GM12878 (cell line): Measurements from ENCODE around the gene C1orf21. TPM values are rescaled to one million over a fixed set of nuclear protein-coding genes. Genes with fewer than 3 reads are reported as not detected.

Source experiments
- ATAC-seq: fragments of 200-7000 bp; cut with Tn5 transposase; 3 replicates; pipeline ENCODE4 v1.9.1; 2020; ENCODE audit warnings: mild to moderate bottlenecking, moderate library complexity
- BruUV-seq: library from RNA; stranded (reverse); fragments of 400-500 nt; replicated peaks from 2 replicates; lab custom pipeline; 2021; lab: Mats Ljungman, UMichigan
- CTCF ChIA-PET: fragments of 300-600 bp; sonication (Branson Sonifier 250); formaldehyde crosslinking; extraction: SDS; loops from one replicate; lab custom pipeline; 2021; ENCODE audit warnings: inconsistent platforms; lab: Yijun Ruan, JAX
- POLR2A ChIA-PET: fragments of 350-600 bp; formaldehyde crosslinking; extraction: SDS; loops from one replicate; lab custom pipeline; 2021; ENCODE audit warnings: inconsistent platforms; lab: Charles Lee
- RAD21 ChIA-PET: fragments of 300-600 bp; sonication (Branson Sonifier 250); formaldehyde crosslinking; loops from one replicate; lab custom pipeline; 2023; ENCODE audit warnings: antibody characterized with exemption; ENCODE audit not compliant: unreplicated experiment; lab: Charles Lee
- SMC1A ChIA-PET: fragments of 300-600 bp; sonication (Branson Sonifier 250); formaldehyde crosslinking; loops from one replicate; lab custom pipeline; 2023; ENCODE audit not compliant: unreplicated experiment, uncharacterized antibody; lab: Charles Lee
- DNase-seq: peaks from one replicate; pipeline ENCODE4 v3.0.0-alpha.2; 2011; ENCODE audit warnings: low read depth, low spot score
- FAIRE-seq: peaks from 3 replicates; lab custom pipeline; 2011; peaks lifted over from hg19 to GRCh38; lab: Jason Lieb, UNC
- H2AFZ ChIP-seq: 2 replicates; pipeline ENCODE4 v1.6.0; 2011; ENCODE audit warnings: low read depth, low read length, control low read depth; ENCODE audit not compliant: control insufficient read depth
- H3K27ac ChIP-seq: 2 replicates; pipeline ENCODE4 v1.5.1; 2011; ENCODE audit warnings: control low read depth; ENCODE audit not compliant: control insufficient read depth, insufficient read depth
- H3K27me3 ChIP-seq, 2 experiments: replicated peaks in 1 of 2; 2 replicates each; pipeline versions ENCODE4 v1.6.0 to v1.6.1; 2011; ENCODE audit warnings: low read length in 1 of 2; ENCODE audit not compliant: control insufficient read depth in 2 of 2, insufficient read depth in 2 of 2
- H3K36me3 ChIP-seq, 2 experiments: 2 replicates each; pipeline ENCODE4 v1.5.1; 2011; ENCODE audit warnings: low read length in 1 of 2; ENCODE audit not compliant: control insufficient read depth in 2 of 2, insufficient read depth in 2 of 2
- H3K4me1 ChIP-seq: 2 replicates; pipeline ENCODE4 v1.6.1; 2011; ENCODE audit warnings: mild to moderate bottlenecking, low read length, moderate library complexity, mixed read lengths; ENCODE audit not compliant: control insufficient read depth, insufficient read depth
- H3K4me2 ChIP-seq: 2 replicates; pipeline ENCODE4 v1.6.0; 2011; ENCODE audit warnings: control low read depth; ENCODE audit not compliant: control insufficient read depth, insufficient read depth
- H3K4me3 ChIP-seq: fragments of 200-600 bp; sonication (generic); 2 replicates; pipeline ENCODE4 v1.5.1; 2016
- H3K79me2 ChIP-seq: 2 replicates; pipeline ENCODE4 v1.6.0; 2011; ENCODE audit warnings: low read length; ENCODE audit not compliant: control insufficient read depth, insufficient read depth
- H3K9ac ChIP-seq: 2 replicates; pipeline ENCODE4 v1.8.0; 2011; ENCODE audit warnings: low read length, control low read depth, mixed read lengths; ENCODE audit not compliant: control insufficient read depth, insufficient read depth
- H3K9me3 ChIP-seq: replicated peaks from 3 replicates; pipeline ENCODE4 v1.5.1; 2011; ENCODE audit warnings: mild to moderate bottlenecking, low read length; ENCODE audit not compliant: control insufficient read depth, insufficient read depth
- H4K20me1 ChIP-seq: 2 replicates; pipeline ENCODE4 v1.6.0; 2011; ENCODE audit not compliant: control insufficient read depth, insufficient read depth
- CBFB ChIP-seq: IDR thresholded peaks from 2 replicates; pipeline ENCODE4 v1.6.1; 2016; ENCODE audit warnings: antibody characterized with exemption, low read depth
- CHD2 ChIP-seq: IDR thresholded peaks from 2 replicates; pipeline ENCODE4 v1.6.1; 2011; ENCODE audit warnings: low read depth, low read length, improper control_type of control experiment, borderline replicate concordance
- ESRRA ChIP-seq: IDR thresholded peaks from 2 replicates; pipeline ENCODE4 v1.6.1; 2012; ENCODE audit warnings: mild to moderate bottlenecking, low read length, improper control_type of control experiment
- EZH2 ChIP-seq: IDR thresholded peaks from 2 replicates; pipeline ENCODE4 v1.6.1; 2012; ENCODE audit warnings: low read depth, mild to moderate bottlenecking, control low read depth, inconsistent platforms, low read length, borderline replicate concordance; ENCODE audit not compliant: control insufficient read depth
- FOS ChIP-seq: IDR thresholded peaks from 3 replicates; pipeline ENCODE4 v1.6.1; 2011; ENCODE audit warnings: borderline replicate concordance; ENCODE audit not compliant: insufficient read length; ENCODE audit errors: extremely low read depth
- HDGF ChIP-seq: fragments of 450-650 bp; IDR thresholded peaks from 2 replicates; pipeline ENCODE4 v1.6.1; 2016; ENCODE audit warnings: antibody characterized with exemption
- RBBP5 ChIP-seq: fragments of 200-600 bp; sonication (generic); conservative IDR thresholded peaks from 2 replicates; pipeline ENCODE4 v1.6.1; 2016
- RFX5 ChIP-seq: IDR thresholded peaks from 2 replicates; pipeline ENCODE4 v1.6.1; 2011; ENCODE audit warnings: low read depth, low read length, improper control_type of control experiment
- SMC3 ChIP-seq: IDR thresholded peaks from 2 replicates; pipeline ENCODE4 v1.6.1; 2011; ENCODE audit warnings: low read length, improper control_type of control experiment, borderline replicate concordance
- ZNF207 ChIP-seq: fragments of 450-650 bp; IDR thresholded peaks from 2 replicates; pipeline ENCODE4 v1.6.1; 2014; ENCODE audit warnings: antibody characterized with exemption, mild to moderate bottlenecking, borderline replicate concordance
- ZNF687 ChIP-seq: fragments of 450-650 bp; IDR thresholded peaks from 2 replicates; pipeline ENCODE4 v1.6.1; 2017; ENCODE audit warnings: mild to moderate bottlenecking, moderate library complexity
- WGBS: methylation state at CpG from one replicate; pipeline ENCODE4 v1.1.6; 2016; ENCODE audit warnings: low lambda C conversion rate; ENCODE audit not compliant: insufficient replicate concordance, insufficient coverage; ENCODE audit errors: missing lambda C conversion rate; 5-methylcytosine and 5-hydroxymethylcytosine counted together
- in situ Hi-C: fragments of 300-500 bp; cut with MboI; formaldehyde crosslinking; loops from 9 replicates; pipeline ENCODE4 v1.14.3; 2018; ENCODE audit warnings: mixed read lengths
- intact Hi-C: fragments of 100-400 bp; cut with micrococcal nuclease; formaldehyde crosslinking; loops from one replicate; pipeline ENCODE4 v1.14.2; 2022; ENCODE audit not compliant: unreplicated experiment
- polyA plus RNA-seq, 11 experiments: library from polyadenylated mRNA; depleted of rRNA in 4 of 11; unstranded in 6 of 11; stranded (reverse) in 5 of 11; fragments of >200 nt; fragmentation: Nextera tagmentation in 4 of 11; fragmentation: Illumina TruSeq in 1 of 11; extraction: Ambion mirVana in 4 of 11; extraction: Trizol in 1 of 11; gene quantifications; 1 replicate in 1 of 11; 2 replicates in 10 of 11; pipeline versions ENCODE4 v1.2.1 to v1.2.3, GENCODE V29; 2011 to 2016; ENCODE audit warnings: inconsistent platforms in 2 of 11, missing spikeins in 2 of 11, low read depth in 1 of 11
- total RNA-seq, 4 experiments: library from RNA; depleted of rRNA in 3 of 4; stranded (reverse); fragments of >200 nt in 3 of 4; fragmentation: Illumina TruSeq in 1 of 4; extraction: Trizol in 1 of 4; gene quantifications; 2 replicates each; pipeline versions ENCODE4 v1.2.1 to v1.2.3, GENCODE V29; 2013 to 2021
- TF ChIP-seq, protein P1 (sequence below): fragments of 450-650 bp; IDR thresholded peaks from 2 replicates; pipeline ENCODE4 v1.6.1; 2017; ENCODE audit warnings: mild to moderate bottlenecking
- TF ChIP-seq, protein P2 (sequence below): IDR thresholded peaks from 2 replicates; pipeline ENCODE4 v1.6.1; 2012; ENCODE audit warnings: low read depth, low read length, improper control_type of control experiment

C1orf21 gene
- total and polyA plus RNA-seq, 10 of the 15 experiments (the other 5 are each of a cell fraction or from before 2014, with no cell fraction given): 0.03 to 1.6 (median 0.17) TPM; not detected in 3

GRCh38 chr1:184630679-184631060, 243.8 kb downstream of the C1orf21 start:
- H3K79me2 ChIP-seq: no peaks in the 10 kb centered on the region
- intact Hi-C loops: no loop called here
- H4K20me1 ChIP-seq: no peaks in the 10 kb centered on the region
- no peak overlapping the region for H3K4me3 ChIP-seq
- H3K36me3 ChIP-seq: no peaks in the 10 kb centered on the region
- no peak overlapping the region for H3K9ac ChIP-seq
- ChIA-PET SMC1A (interaction anchor here (0.6 kb wide), 1 partner anchor 214 kb away, joined by 3 read pairs; no protein-coding TSS in a partner anchor), RAD21 (no interaction called here), CTCF (no interaction called here), POLR2A (no interaction called here)
- H3K9me3 ChIP-seq: no peaks in the 10 kb centered on the region; the same call in 2 of the 3 replicates
- 38% methylated on average over 5 of the region's 5 CpGs for WGBS
- H3K27ac ChIP-seq: no peak overlapping the region
- H2AFZ ChIP-seq: no peak overlapping the region
- no peak overlapping the region for H3K4me2 ChIP-seq
- peaks cover 0 to 3% of the 10 kb centered on the region in 2 experiments; a peak in 3 of 4 replicates for H3K27me3 ChIP-seq
- TF ChIP-seq CBFB (no peak), RBBP5 (no peak), HDGF (no peak), RFX5 (no peak), EZH2 (no peak), ZNF207 (no peak), ESRRA (no peak), ZNF687 (no peak), CHD2 (no peak), SMC3 (no peak), FOS (no peak)
- TF ChIP-seq, protein P1, sequence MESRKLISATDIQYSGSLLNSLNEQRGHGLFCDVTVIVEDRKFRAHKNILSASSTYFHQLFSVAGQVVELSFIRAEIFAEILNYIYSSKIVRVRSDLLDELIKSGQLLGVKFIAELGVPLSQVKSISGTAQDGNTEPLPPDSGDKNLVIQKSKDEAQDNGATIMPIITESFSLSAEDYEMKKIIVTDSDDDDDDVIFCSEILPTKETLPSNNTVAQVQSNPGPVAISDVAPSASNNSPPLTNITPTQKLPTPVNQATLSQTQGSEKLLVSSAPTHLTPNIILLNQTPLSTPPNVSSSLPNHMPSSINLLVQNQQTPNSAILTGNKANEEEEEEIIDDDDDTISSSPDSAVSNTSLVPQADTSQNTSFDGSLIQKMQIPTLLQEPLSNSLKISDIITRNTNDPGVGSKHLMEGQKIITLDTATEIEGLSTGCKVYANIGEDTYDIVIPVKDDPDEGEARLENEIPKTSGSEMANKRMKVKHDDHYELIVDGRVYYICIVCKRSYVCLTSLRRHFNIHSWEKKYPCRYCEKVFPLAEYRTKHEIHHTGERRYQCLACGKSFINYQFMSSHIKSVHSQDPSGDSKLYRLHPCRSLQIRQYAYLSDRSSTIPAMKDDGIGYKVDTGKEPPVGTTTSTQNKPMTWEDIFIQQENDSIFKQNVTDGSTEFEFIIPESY: no peak
- TF ChIP-seq, protein P2, sequence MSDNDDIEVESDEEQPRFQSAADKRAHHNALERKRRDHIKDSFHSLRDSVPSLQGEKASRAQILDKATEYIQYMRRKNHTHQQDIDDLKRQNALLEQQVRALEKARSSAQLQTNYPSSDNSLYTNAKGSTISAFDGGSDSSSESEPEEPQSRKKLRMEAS: no peak
- DNase-seq (no peak), ATAC-seq (no peak), FAIRE-seq (no peak)
- no peaks in the 10 kb centered on the region for H3K4me1 ChIP-seq
- in situ Hi-C loops: no loop called here
- no TSS peak for BruUV-seq
